Activated CD8-positive, alpha-beta memory T cell treated with anti-CD3 and anti-CD28 coated beads, Interleukin-2, amount 50 U/mL, for 1 hour (primary cell): ENCODE data around the gene CTAG1B.
"Not testable (repeated sequence)": the region's sequence is repeated elsewhere in the genome, so short reads cannot be mapped to it uniquely, and the experiment has no call there.

Experiments used
- DNase-seq: peaks from one replicate; pipeline ENCODE4 v3.0.0-alpha.2; 2020; ENCODE audit errors: extremely low read depth

CTAG1B gene

GRCh38 chrX:154619182-154619581 is at the start of gene CTAG1B:
Gene CTAG1B, minus strand, starts transcription at chrX:154619282. Its CDS starts 64 bp downstream, at chrX:154619218.
- not testable (repeated sequence) for DNase-seq

GRCh38 chrX:154661899-154662298 is 42.8 kb upstream of the CTAG1B start:
- no peak for DNase-seq

- DNase-seq = no peak
These were observed 42.1 kb upstream of the CTAG1B start for GRCh38 chrX:154661170-154661569.

GRCh38 chrX:154660541-154660940 is 41.5 kb upstream of the CTAG1B start:
- DNase-seq = no peak

GRCh38 chrX:154658957-154659356 is 39.9 kb upstream of the CTAG1B start:
- no peak for DNase-seq

GRCh38 chrX:154658187-154658586 is 39.1 kb upstream of the CTAG1B start:
- no peak for DNase-seq

- DNase-seq = no peak
These were observed 38.2 kb upstream of the CTAG1B start for GRCh38 chrX:154657226-154657805.

GRCh38 chrX:154655786-154656185 is 36.7 kb upstream of the CTAG1B start:
- DNase-seq = no peak

- DNase-seq = no peak
These were observed 36.3 kb upstream of the CTAG1B start for GRCh38 chrX:154655346-154655745.

- no peak for DNase-seq
These were observed 35.8 kb upstream of the CTAG1B start for GRCh38 chrX:154654925-154655324.

GRCh38 chrX:154654372-154654771 is 35.3 kb upstream of the CTAG1B start:
- no peak for DNase-seq

- not testable (repeated sequence) for DNase-seq
These were observed 34.3 kb upstream of the CTAG1B start, which contains the start of gene CTAG2 for GRCh38 chrX:154653413-154653812. Gene CTAG2, minus strand, starts transcription at chrX:154653579. Its CDS starts 64 bp downstream, at chrX:154653515.

GRCh38 chrX:154653048-154653401 is 33.9 kb upstream of the CTAG1B start:
- no peak for DNase-seq

GRCh38 chrX:154652311-154653047 is 33.4 kb upstream of the CTAG1B start:
- no peak for DNase-seq

GRCh38 chrX:154650221-154650510 is 31.1 kb upstream of the CTAG1B start:
- no peak for DNase-seq

- DNase-seq = no peak
These were observed 30.6 kb upstream of the CTAG1B start for GRCh38 chrX:154649503-154650220.

- no peak for DNase-seq
These were observed 29.8 kb upstream of the CTAG1B start for GRCh38 chrX:154648931-154649330.

- not testable (repeated sequence) for DNase-seq
These were observed 26.8 kb upstream of the CTAG1B start for GRCh38 chrX:154645745-154646378.

- DNase-seq = not testable (repeated sequence)
These were observed 24.6 kb upstream of the CTAG1B start for GRCh38 chrX:154643708-154644107.

- not testable (repeated sequence) for DNase-seq
These were observed 22.7 kb upstream of the CTAG1B start for GRCh38 chrX:154641740-154642139.

GRCh38 chrX:154633661-154634060 is 14.6 kb upstream of the CTAG1B start:
- not testable (repeated sequence) for DNase-seq

- DNase-seq = not testable (repeated sequence)
These were observed 11.9 kb upstream of the CTAG1B start for GRCh38 chrX:154630949-154631348.
